ENCODE data around the gene SLC7A11. TPM values are rescaled to one million over a fixed set of nuclear protein-coding genes. Genes with fewer than 3 reads are reported as not detected.

SLC7A11 gene
- polyA plus RNA-seq, 4 donors = 0.22 to 5.6 (median 0.79) TPM

DNA sequence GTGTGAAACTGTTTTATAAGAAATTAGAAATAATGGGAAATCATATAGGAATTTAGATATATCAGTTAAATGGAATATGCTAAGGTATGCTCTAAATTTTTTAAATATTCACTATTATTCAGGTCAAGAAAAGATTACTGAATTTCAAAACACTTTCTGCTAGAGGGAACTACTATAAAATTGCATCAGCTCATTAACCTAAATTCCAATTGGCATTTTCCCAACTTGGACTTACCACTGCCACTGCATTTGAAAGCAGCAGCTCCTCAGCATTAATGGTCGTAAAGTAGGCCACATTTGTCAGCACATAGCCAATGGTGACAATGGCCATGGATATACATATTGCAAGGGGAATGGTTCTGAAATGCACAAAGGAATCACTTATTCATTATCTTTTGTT, 57.3 kb downstream of the SLC7A11 start:
- DNase-seq (no peak), FAIRE-seq (no peak)
- Histone ChIP-seq H3K9me3 (ENCODE audit: control insufficient read depth in 2 of 2, insufficient read depth in 1 of 2, low read depth in 1 of 2, low read length in 1 of 2) (no peaks in the 10 kb centered on the region), H3K4me1 (ENCODE audit: control insufficient read depth in 3 of 3, insufficient read depth in 2 of 3, low read depth in 1 of 3, low read length in 2 of 3) (no peaks in the 10 kb centered on the region), H3K4me3 (ENCODE audit: low read depth in 1 of 3, low read length in 3 of 3) (no peak overlapping the region), H3K36me3 (ENCODE audit: control insufficient read depth in 3 of 3, insufficient read depth in 2 of 3, low read depth in 1 of 3, low read length in 3 of 3) (no peaks in the 10 kb centered on the region), H3K27ac (ENCODE audit: low read depth in 1 of 3, low read length in 2 of 3) (no peak overlapping the region), H3K27me3 (ENCODE audit: control insufficient read depth in 3 of 3, insufficient read depth in 3 of 3, low read length in 3 of 3) (no peaks in the 10 kb centered on the region)
- WGBS, 3 donors = 46 to 87% (median 58%) methylated on average over 1 of the region's 1 CpG

- WGBS, 3 donors = 44 to 51% (median 45%) methylated on average over 6 of the region's 6 CpGs
- Histone ChIP-seq H3K36me3 (ENCODE audit: control insufficient read depth in 3 of 3, insufficient read depth in 2 of 3, low read depth in 1 of 3, low read length in 3 of 3) (no peaks in the 10 kb centered on the region), H3K27me3 (ENCODE audit: control insufficient read depth in 3 of 3, insufficient read depth in 3 of 3, low read length in 3 of 3) (no peaks in the 10 kb centered on the region), H3K4me1 (ENCODE audit: control insufficient read depth in 3 of 3, insufficient read depth in 2 of 3, low read depth in 1 of 3, low read length in 2 of 3) (no peaks in the 10 kb centered on the region), H3K27ac (ENCODE audit: low read depth in 1 of 3, low read length in 2 of 3) (no peak overlapping the region), H3K9me3 (ENCODE audit: control insufficient read depth in 2 of 2, insufficient read depth in 1 of 2, low read depth in 1 of 2, low read length in 1 of 2) (no peaks in the 10 kb centered on the region), H3K4me3 (ENCODE audit: low read depth in 1 of 3, low read length in 3 of 3) (no peak overlapping the region)
- DNase-seq (peak; percentile 63 to 69), FAIRE-seq (peak; percentile 5)
Measured at GRCh38 chr4:138182838-138183426, 59.2 kb downstream of the SLC7A11 start.

DNA sequence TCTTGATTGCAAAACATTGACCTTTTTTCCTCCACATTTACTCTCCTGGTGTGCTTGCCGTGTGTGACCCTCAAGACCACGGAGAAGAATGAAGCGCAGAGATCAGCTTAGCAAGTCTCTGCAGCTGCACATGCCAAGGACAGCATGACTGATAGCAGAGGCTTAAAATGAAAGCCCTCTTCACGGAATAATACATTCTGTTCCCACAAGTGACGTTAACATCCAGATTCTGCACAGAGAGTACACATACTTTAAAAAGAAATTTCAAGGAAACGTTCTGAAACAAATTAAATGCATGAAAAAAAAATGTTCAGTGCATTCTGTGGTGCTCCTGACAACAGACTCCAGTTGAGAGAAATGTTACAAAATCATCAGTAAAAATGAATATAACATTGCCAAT, 60.9 kb downstream of the SLC7A11 start:
- no peak for FAIRE-seq
- Histone ChIP-seq H3K9me3 (ENCODE audit: control insufficient read depth in 2 of 2, insufficient read depth in 1 of 2, low read depth in 1 of 2, low read length in 1 of 2) (no peaks in the 10 kb centered on the region), H3K4me3 (ENCODE audit: low read depth in 1 of 3, low read length in 3 of 3) (no peak overlapping the region), H3K27ac (ENCODE audit: low read depth in 1 of 3, low read length in 2 of 3) (no peak overlapping the region), H3K27me3 (ENCODE audit: control insufficient read depth in 3 of 3, insufficient read depth in 3 of 3, low read length in 3 of 3) (no peaks in the 10 kb centered on the region), H3K36me3 (ENCODE audit: control insufficient read depth in 3 of 3, insufficient read depth in 2 of 3, low read depth in 1 of 3, low read length in 3 of 3) (no peaks in the 10 kb centered on the region), H3K4me1 (ENCODE audit: control insufficient read depth in 3 of 3, insufficient read depth in 2 of 3, low read depth in 1 of 3, low read length in 2 of 3) (no peaks in the 10 kb centered on the region)
- DNase-seq = no peak
- WGBS, 3 donors = 54 to 65% (median 57%) methylated on average over 6 of the region's 6 CpGs

DNA sequence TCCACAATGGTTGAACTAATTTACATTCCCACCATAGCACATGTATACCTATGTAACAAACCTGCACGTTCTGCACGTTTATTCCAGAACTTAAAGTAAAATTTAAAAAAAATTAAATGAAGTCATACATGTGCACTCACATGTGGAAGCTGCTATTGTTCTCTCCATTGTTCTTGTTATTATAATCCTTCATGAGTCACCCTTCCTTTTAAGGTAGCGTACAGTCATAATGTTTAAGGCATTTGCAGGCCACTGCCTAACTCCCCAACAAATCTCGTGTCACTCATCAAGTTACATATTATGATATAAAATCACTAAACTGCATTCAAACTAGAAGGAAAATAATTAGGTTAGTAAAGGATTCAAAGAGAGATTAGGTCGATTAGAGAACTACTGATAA, 63.6 kb downstream of the SLC7A11 start:
- WGBS, 3 donors = 75 to 86% (median 77%) methylated on average over 5 of the region's 5 CpGs

DNA sequence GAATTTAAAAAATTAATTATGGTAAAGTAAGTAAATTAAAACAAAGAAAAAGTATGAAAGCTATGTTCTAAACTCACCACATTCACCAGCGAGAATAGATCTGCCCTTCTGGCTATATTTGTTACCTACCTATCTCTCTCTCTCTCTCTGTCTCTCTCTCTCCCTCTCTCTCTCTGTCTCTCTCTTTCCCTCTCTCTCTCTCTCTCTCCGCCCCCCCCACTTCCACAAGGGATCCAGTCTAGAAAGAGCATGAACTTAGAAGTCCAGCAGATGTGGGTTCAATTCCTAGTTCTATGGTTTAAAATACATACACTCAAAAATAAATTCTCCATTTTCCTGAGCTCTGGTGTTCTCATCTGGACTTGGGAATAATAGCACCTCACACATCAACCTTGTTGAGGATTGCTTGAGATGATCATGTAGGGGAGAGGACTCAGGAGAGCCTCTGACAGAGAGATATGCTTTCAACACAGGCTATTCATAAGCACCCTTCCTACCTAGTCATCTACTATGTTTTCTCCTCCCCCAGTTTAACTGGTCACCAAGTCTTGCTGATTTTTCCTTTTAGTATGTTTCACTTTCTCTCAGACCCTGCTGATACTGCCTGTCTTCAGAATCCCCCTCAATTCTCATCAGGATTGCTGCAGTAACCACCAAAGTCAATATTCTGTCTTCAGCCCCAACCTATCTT, 64.7 kb downstream of the SLC7A11 start:
- WGBS, 3 donors = 89 to 93% (median 90%) methylated on average over 2 of the region's 2 CpGs
- Histone ChIP-seq H3K9me3 (ENCODE audit: control insufficient read depth in 2 of 2, insufficient read depth in 1 of 2, low read depth in 1 of 2, low read length in 1 of 2) (no peaks in the 10 kb centered on the region), H3K4me1 (ENCODE audit: control insufficient read depth in 3 of 3, insufficient read depth in 2 of 3, low read depth in 1 of 3, low read length in 2 of 3) (no peaks in the 10 kb centered on the region), H3K27ac (ENCODE audit: low read depth in 1 of 3, low read length in 2 of 3) (no peak overlapping the region), H3K4me3 (ENCODE audit: low read depth in 1 of 3, low read length in 3 of 3) (no peak overlapping the region), H3K27me3 (ENCODE audit: control insufficient read depth in 3 of 3, insufficient read depth in 3 of 3, low read length in 3 of 3) (no peaks in the 10 kb centered on the region), H3K36me3 (ENCODE audit: control insufficient read depth in 3 of 3, insufficient read depth in 2 of 3, low read depth in 1 of 3, low read length in 3 of 3) (no peaks in the 10 kb centered on the region)
- no peak for FAIRE-seq
- no peak for DNase-seq

More for the DNA sequence above, 63.6 kb downstream of the SLC7A11 start:
- FAIRE-seq = no peak
- no peak overlapping the region for H3K4me3 ChIP-seq (ENCODE audit: low read depth in 1 of 3, low read length in 3 of 3)
- no peaks in the 10 kb centered on the region for H3K4me1 ChIP-seq (ENCODE audit: control insufficient read depth in 3 of 3, insufficient read depth in 2 of 3, low read depth in 1 of 3, low read length in 2 of 3)
- no peaks in the 10 kb centered on the region for H3K27me3 ChIP-seq (ENCODE audit: control insufficient read depth in 3 of 3, insufficient read depth in 3 of 3, low read length in 3 of 3)
- H3K36me3 ChIP-seq (ENCODE audit: control insufficient read depth in 3 of 3, insufficient read depth in 2 of 3, low read depth in 1 of 3, low read length in 3 of 3) = no peaks in the 10 kb centered on the region
- no peak for DNase-seq
- no peak overlapping the region for H3K27ac ChIP-seq (ENCODE audit: low read depth in 1 of 3, low read length in 2 of 3)
- H3K9me3 ChIP-seq (ENCODE audit: control insufficient read depth in 2 of 2, insufficient read depth in 1 of 2, low read depth in 1 of 2, low read length in 1 of 2) = no peaks in the 10 kb centered on the region

DNA sequence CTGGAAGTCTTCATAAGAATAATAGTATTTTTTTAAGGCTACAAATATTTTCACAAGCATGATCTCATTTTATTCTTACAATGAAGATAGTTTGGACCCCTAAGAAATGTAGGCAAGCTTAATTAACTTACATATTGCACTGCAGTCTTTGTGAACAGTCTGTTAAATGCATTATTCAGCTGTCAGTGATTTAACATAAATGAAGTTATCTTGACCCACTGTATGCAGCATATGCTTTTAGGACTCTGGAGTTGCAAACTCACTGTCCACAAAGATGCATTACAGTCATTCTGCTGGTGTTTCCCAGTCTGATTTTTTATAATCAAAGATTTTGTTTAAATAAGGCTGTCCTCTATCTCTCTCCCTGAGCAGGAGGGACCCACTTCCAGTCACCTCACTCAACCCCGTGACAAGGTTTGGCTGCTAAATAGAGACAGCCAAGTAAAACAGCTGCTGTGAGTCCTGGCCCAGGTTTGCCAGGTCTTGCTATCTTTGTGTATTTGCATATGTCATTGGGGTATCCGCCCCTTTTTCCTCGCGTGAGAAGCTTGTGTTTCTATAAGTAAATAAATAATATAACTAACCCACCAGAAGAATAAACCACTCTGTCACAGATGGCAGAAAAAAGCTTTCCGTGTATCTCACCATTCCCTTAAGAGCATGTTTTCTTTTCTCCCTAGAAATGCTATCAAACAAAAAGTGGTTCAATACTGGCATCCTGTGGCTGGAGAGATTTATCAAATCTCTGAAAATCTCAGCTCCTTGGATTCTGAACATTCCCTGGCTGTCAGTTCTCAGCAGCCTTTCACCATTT, 67.0 kb downstream of the SLC7A11 start:
- H3K4me3 ChIP-seq (ENCODE audit: low read depth in 1 of 3, low read length in 3 of 3) = no peak overlapping the region
- H3K4me1 ChIP-seq (ENCODE audit: control insufficient read depth in 3 of 3, insufficient read depth in 2 of 3, low read depth in 1 of 3, low read length in 2 of 3) = no peaks in the 10 kb centered on the region
- FAIRE-seq (no peak), DNase-seq (peak; percentile 40 to 67)
- no peaks in the 10 kb centered on the region for H3K27me3 ChIP-seq (ENCODE audit: control insufficient read depth in 3 of 3, insufficient read depth in 3 of 3, low read length in 3 of 3)
- H3K9me3 ChIP-seq (ENCODE audit: control insufficient read depth in 2 of 2, insufficient read depth in 1 of 2, low read depth in 1 of 2, low read length in 1 of 2) = no peaks in the 10 kb centered on the region
- no peak overlapping the region for H3K27ac ChIP-seq (ENCODE audit: low read depth in 1 of 3, low read length in 2 of 3)
- WGBS, 3 donors = 14 to 38% (median 24%) methylated on average over 5 of the region's 5 CpGs
- H3K36me3 ChIP-seq (ENCODE audit: control insufficient read depth in 3 of 3, insufficient read depth in 2 of 3, low read depth in 1 of 3, low read length in 3 of 3) = no peaks in the 10 kb centered on the region

DNA sequence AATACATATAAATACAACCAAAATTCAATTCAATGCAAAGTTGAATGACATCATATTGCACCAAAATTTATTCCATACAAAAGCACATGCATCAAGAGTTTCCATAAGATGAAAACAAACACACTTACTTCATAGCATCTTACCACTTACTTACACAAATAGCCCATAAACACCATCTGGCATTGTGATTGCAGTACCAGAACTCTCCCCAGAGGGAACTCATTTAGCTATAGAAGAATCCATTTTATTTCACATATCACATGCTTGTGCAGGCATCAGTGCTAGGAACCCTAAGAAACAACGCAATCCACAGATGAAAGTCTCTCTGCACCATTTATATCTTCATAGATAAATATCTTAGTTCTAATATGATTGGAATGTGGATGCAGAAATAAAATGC, 77.9 kb downstream of the SLC7A11 start:
- DNase-seq (no peak), FAIRE-seq (no peak)
- no peaks in the 10 kb centered on the region for H3K4me1 ChIP-seq (ENCODE audit: control insufficient read depth in 3 of 3, insufficient read depth in 2 of 3, low read depth in 1 of 3, low read length in 2 of 3)
- no peaks in the 10 kb centered on the region for H3K27me3 ChIP-seq (ENCODE audit: control insufficient read depth in 3 of 3, insufficient read depth in 3 of 3, low read length in 3 of 3)
- H3K36me3 ChIP-seq (ENCODE audit: control insufficient read depth in 3 of 3, insufficient read depth in 2 of 3, low read depth in 1 of 3, low read length in 3 of 3) = no peaks in the 10 kb centered on the region
- 92% methylated on average over 1 of the region's 1 CpG for WGBS, 3 donors
- no peak overlapping the region for H3K27ac ChIP-seq (ENCODE audit: low read depth in 1 of 3, low read length in 2 of 3)
- no peak overlapping the region for H3K4me3 ChIP-seq (ENCODE audit: low read depth in 1 of 3, low read length in 3 of 3)
- H3K9me3 ChIP-seq (ENCODE audit: control insufficient read depth in 2 of 2, insufficient read depth in 1 of 2, low read depth in 1 of 2, low read length in 1 of 2) = no peaks in the 10 kb centered on the region

- H3K27ac ChIP-seq (ENCODE audit: low read depth in 1 of 3, low read length in 2 of 3) = no peak overlapping the region
Measured at GRCh38 chr4:138163171-138163570, 79.0 kb downstream of the SLC7A11 start.

More at GRCh38 chr4:138163171-138163570, 79.0 kb downstream of the SLC7A11 start:
- Histone ChIP-seq H3K4me3 (ENCODE audit: low read depth in 1 of 3, low read length in 3 of 3) (no peak overlapping the region), H3K27me3 (ENCODE audit: control insufficient read depth in 3 of 3, insufficient read depth in 3 of 3, low read length in 3 of 3) (no peaks in the 10 kb centered on the region), H3K36me3 (ENCODE audit: control insufficient read depth in 3 of 3, insufficient read depth in 2 of 3, low read depth in 1 of 3, low read length in 3 of 3) (no peaks in the 10 kb centered on the region), H3K9me3 (ENCODE audit: control insufficient read depth in 2 of 2, insufficient read depth in 1 of 2, low read depth in 1 of 2, low read length in 1 of 2) (no peaks in the 10 kb centered on the region), H3K4me1 (ENCODE audit: control insufficient read depth in 3 of 3, insufficient read depth in 2 of 3, low read depth in 1 of 3, low read length in 2 of 3) (no peaks in the 10 kb centered on the region)
- FAIRE-seq = no peak
- no peak for DNase-seq
- 97 to 99% (median 99%) methylated on average over 2 of the region's 2 CpGs for WGBS, 3 donors
